ENCODE results near the gene UGT1A9. TPM values are rescaled to one million over a fixed set of nuclear protein-coding genes. Genes with fewer than 3 reads are reported as not detected.
A peak's percentile ranks its signal among the peaks of the same experiment; 100 is the strongest.
"Not testable (repeated sequence)": the region's sequence is repeated elsewhere in the genome, so short reads cannot be mapped to it uniquely, and the experiment has no call there.

Gene UGT1A9
- total RNA-seq, 1 experiment from 2014 or later: 0.10 TPM

DNA sequence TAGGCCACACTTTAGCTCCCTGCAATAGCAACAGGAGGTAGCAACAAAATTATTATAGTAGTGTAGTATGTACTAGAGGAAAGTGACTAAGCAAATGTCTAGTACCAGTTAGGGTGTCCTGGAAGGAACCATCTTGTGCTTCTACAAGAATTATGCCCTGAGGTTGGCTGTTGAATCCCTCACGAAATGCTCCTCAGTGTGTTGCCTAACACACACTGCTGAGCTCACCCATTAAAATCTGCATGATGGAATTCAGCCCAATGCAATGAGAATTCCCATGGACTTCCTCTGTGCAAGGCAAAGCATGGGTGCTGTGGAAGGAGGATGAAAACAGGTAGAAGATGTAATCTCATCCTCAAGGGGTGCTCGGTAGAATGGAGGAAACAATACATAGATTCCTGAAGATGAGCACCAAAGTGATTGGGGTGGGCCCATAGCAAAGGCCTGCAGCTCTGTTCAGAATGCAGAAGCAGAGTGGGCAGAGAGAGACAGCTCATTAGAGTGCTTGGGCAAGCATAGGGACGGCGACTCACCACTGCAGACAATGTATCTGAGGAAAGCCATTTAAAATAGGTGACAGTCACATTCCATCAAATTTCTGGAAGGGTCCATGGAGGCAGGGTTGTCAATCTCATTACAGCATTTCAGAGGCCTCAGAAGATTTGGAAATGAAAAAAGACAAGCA, 8.8 kb downstream of the UGT1A9 start:
- no peak for DNase-seq (ENCODE audit: low spot score)

DNA sequence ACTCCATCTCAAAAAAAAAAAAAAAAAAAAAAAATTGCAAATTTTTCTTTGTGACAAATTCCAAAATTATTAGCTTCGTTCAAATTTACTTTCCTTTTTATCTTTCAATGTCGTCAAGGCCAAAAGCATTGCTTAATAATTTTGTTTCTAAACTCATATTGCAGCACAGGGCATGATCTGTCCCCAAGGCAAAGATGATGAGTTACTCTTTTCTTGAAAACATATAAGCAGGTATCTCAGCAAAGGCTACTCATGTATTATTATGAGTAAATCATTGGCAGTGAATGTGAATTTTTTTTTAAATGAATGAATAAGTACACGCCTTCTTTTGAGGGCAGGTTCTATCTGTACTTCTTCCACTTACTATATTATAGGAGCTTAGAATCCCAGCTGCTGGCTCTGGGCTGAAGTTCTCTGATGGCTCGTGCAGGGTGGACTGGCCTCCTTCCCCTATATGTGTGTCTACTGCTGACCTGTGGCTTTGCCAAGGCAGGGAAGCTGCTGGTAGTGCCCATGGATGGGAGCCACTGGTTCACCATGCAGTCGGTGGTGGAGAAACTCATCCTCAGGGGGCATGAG, 9.9 kb downstream of the UGT1A9 start, which contains the start of gene UGT1A7:
TSS of gene UGT1A7 (plus strand) at position 381 of the 579 bp plus-strand sequence. CDS start at position 418, 37 bp downstream.
- no peak for DNase-seq (ENCODE audit: low spot score)

- no peak for DNase-seq (ENCODE audit: low spot score)
Measured at GRCh38 chr2:233684640-233685039, 12.9 kb downstream of the UGT1A9 start.

- no peak for DNase-seq (ENCODE audit: low spot score)
Measured at GRCh38 chr2:233686928-233687327, 15.2 kb downstream of the UGT1A9 start.

- no peak for DNase-seq (ENCODE audit: low spot score)
Measured at GRCh38 chr2:233688341-233688740, 16.6 kb downstream of the UGT1A9 start.

DNA sequence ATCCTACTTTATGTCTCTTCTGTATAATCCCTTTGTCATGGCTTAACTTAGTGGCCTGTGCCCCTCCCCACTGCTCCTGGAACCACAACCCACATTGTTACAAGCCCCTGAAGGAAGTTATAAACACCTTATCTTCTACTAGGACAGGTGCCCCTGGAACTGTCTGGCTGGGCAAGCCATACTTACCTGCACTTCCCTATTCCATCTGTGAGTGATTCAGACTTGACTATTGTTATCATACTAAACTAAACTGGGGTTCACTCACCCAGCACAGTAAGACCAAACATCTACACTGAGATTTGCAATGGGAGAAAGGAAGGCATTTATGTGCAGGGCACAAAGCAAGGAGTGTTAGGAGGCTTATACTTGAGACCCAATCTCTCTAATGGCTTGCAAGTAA, 17.3 kb downstream of the UGT1A9 start:
- no peak for DNase-seq (ENCODE audit: low spot score)

DNA sequence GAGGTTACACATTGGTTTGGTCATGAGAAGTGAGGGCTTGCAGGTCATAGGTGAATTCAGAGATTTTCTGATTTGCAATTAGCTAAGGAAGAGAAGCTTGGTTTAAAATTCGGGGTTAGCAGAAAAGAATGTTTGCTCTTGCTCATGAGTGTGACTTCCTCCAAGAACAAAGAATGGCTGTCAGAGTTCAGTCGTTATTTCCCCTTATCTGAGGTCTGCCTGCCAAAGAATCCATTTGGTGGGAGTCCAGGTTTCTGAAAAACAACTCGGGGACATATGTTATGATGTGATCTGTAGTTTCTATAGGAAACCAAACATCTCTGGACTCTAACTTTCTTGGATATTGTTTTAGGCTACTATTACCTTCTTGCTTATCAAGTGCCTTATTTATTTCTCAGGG, 17.8 kb downstream of the UGT1A9 start:
- DNase-seq (ENCODE audit: low spot score): no peak

DNA sequence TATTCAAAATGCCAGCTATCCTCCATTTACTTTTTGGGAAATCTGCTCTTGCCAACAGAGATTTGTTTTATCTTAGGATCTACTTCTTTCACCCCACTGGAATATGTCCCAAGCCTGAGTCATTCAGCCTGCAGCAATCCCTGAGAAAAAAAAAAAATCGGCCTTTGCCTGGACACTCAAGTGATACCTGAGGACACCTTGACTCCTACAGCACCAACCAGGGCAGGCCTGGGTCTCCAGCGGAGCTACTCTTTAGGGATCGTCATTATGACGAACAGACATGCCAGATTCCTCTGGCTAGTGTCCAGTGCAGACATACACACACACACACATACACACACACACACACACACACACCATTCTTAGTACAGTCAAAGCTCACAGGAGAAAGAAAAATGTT, 18.7 kb downstream of the UGT1A9 start:
- DNase-seq (ENCODE audit: low spot score): peak; percentile 45

GRCh38 chr2:233691443-233692433, 20.0 kb downstream of the UGT1A9 start:
- DNase-seq (ENCODE audit: low spot score): no peak

DNA sequence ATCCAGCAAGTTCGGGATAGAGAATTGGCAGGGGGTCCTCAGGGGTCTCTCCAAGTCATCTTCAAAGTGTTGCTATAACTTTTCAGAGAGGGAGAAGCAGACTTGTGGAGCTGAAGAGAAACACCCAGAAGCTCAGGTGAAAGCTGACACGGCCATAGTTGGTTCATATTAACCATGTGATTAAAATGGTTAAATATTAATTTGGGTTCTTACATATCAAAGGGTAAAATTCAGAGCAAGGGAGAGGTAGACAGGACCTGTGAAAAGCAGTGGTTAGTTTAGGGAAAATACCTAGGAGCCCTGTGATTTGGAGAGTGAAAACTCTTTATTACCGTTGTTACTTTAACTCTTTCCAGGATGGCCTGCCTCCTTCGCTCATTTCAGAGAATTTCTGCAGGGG, 20.9 kb downstream of the UGT1A9 start, which contains the start of gene UGT1A6:
TSS of gene UGT1A6 (plus strand) at position 243 of the 400 bp plus-strand sequence. CDS start at position 358, 115 bp downstream.
- DNase-seq (ENCODE audit: low spot score): no peak

- DNase-seq (ENCODE audit: low spot score): no peak
Measured at GRCh38 chr2:233693963-233694362, 22.3 kb downstream of the UGT1A9 start.

DNA sequence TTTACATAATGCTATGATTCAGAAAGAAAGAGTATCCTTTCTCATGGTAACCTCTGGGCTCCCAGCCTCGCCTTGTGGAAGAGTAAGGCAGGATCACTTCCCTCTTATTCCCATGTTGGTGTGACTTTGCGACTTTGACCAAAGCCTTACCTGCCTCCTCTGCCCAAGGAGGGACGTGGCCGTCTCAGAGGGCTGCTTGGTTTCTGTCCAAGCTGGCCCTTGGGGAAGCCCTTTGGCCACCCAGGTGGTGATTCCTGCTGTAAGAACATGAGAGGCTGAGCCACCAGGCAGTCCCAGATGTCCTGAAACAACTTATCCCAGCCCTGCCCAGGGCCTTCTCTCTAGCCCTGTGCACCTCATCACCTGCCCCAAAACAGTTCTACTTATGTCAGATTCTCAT, 27.0 kb downstream of the UGT1A9 start:
- DNase-seq (ENCODE audit: low spot score): no peak

GRCh38 chr2:233699424-233700027, 27.8 kb downstream of the UGT1A9 start:
- peak; percentile 25 for DNase-seq (ENCODE audit: low spot score)

- DNase-seq (ENCODE audit: low spot score): peak; percentile 96
Measured at GRCh38 chr2:233700028-233700635, 28.4 kb downstream of the UGT1A9 start.

GRCh38 chr2:233700842-233701241, 29.1 kb downstream of the UGT1A9 start:
- DNase-seq (ENCODE audit: low spot score): not testable (repeated sequence)

- DNase-seq (ENCODE audit: low spot score): no peak
Measured at GRCh38 chr2:233702238-233702637, 30.5 kb downstream of the UGT1A9 start.

DNA sequence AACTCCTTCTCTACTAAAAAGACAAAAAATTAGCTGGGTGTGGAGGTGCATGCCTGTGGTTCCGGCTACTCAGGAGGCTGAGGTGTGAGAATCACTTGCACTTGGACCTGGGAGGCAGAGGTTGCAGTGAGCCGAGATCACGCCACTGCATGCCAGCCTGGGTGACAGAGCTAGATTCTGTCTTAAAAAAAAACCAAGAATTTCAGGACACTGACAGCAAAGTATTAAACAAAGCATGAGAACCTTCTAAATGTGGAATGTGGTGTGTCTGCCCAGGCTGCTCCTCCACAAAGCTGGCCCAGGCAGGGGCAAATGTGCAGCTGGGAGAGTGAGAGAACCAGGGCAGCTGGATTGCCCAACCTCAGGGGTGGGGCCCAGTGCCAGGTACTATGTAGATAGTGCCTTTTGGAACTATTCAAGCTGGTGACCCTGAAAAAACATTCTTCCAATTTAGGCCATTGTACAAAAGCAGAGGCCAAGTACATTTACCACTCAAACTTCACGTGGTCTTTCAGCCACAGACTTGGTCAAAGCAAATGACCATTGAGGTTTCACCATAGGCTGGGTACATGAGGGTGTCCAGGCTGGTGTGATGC, 34.3 kb downstream of the UGT1A9 start:
- DNase-seq (ENCODE audit: low spot score): peak; percentile 94

- peak; percentile 81 for DNase-seq (ENCODE audit: low spot score)
Measured at GRCh38 chr2:233706720-233707119, 35.0 kb downstream of the UGT1A9 start.

GRCh38 chr2:233707940-233708644, 36.4 kb downstream of the UGT1A9 start:
- peak; percentile 72 for DNase-seq (ENCODE audit: low spot score)

DNA sequence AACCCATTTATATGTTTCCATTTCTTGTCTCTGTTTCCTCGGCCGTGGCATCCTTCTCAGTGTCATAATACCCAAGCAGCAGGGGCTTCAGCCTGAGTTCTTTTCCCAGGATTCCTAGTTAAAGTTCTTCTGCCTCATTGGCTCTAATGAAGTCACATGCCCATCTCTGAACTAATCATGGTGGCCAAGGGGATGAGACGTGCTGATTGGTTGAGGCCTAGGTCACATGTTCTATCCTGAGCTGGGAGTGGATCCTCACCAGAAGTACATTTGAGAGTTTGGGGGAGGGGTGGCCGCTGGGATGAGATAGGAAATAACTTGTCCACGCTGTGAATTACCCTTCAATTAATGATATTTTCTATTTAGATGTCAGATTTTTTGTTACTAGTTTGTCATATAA, 37.2 kb downstream of the UGT1A9 start:
- DNase-seq (ENCODE audit: low spot score): peak; percentile 53

Measured in H4 (cell line).